GM18508 (cell line): Measurements from ENCODE around the gene SAXO1.
"Not testable (repeated sequence)": the region's sequence is repeated elsewhere in the genome, so short reads cannot be mapped to it uniquely, and the experiment has no call there.

Experiments
- ATAC-seq: cut with Tn5 transposase; IDR thresholded peaks from one replicate; pipeline ENCODE4 v1.9.1; 2021; ENCODE audit warnings: moderate number of reproducible peaks; ENCODE audit not compliant: insufficient read depth, unreplicated experiment

The SAXO1 gene

DNA sequence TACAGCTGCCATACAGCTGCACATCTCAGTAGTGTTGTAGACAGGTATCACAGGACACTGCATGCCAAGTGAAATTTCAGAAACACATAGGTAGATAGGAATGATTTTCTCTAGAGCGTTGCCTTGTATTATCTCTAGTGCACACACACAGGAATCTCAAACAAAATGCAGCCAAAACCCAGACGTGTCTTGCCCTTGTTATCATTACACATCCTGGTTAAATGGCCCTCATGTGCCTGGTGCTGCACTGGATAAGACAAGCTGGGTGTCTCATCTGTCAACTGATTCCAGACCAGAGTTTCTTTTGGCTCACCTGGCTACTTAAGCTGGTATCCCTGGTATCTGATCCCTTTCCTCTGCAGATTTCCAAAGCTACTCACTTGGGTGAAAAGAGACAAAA lies 59.7 kb downstream of the SAXO1 start:
- ATAC-seq, result no peak

DNA sequence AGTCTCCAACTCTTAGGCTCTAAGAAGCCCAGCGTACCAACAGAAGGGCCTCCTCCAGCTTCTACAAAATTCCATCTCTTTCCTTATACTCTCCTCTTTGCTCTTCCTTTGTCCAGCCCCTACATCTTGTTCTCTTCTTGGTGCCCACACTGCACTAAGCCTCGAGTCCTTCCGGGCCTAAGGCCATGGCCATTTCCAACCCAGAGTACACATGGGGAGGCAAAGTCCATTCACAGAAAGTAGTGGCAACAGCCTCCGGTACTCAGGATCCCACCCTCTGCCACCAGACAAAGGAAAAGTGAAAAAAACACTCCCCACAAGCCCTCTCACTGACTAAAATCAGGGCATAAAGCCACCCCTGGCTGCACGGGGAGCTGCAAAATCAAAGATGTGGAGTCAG lies 60.3 kb downstream of the SAXO1 start:
- no peak for ATAC-seq

DNA sequence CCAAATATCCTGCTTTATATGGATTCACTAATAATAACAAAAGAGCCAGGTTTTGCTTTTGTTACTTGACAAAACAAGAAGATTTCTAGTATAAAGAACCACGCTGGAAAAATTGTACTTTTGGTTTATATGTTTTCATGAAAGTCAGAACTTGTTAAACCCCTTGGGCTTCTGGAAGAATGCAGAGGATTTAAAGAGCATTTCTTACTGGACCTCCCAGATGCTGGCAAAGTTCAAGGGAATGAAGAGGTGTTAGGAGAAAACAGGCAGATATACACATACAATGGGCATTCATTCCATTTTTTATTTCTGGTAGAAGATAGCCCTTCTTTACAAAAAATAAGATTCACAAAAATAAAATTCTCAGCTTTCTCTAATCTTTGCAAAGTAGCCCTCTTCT lies 61.1 kb downstream of the SAXO1 start:
- ATAC-seq, result no peak

DNA sequence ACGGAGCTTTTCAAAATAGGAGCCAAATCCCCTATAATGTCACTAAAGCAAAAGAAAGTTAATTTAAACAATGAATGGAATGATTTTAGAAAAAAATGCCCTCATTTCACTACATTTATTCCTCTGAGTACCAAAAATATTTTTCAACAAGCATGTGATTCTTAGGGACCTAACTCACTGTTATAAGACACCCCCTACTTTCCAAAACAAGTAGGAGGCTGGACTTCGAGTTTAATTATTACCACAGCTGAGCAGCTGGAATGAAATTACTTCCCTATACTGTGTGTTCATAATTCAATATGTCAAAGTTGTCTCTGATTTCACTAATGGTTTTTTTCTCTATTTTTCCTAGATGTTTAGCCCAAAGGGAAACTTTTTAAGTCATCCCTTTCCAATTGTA lies 61.6 kb downstream of the SAXO1 start:
- ATAC-seq, result no peak

DNA sequence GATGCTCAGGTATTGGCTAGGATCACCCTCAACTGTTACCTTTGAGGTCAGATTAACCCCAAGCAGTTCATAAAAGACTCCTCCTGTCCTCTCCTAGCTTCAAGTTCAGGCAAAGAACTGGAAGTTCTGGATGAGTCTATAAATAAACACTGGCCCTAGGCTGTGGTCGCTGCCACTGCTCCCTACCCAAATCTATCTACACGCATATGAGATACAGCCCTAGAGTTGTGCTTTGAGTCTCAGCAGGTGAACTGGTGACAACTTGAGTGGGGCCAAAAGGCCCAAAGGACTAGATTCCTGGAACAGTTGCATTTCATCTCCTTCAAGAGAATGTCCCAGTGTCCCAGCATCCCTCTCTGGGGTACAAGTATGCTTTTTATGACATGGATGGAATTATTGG lies 62.6 kb downstream of the SAXO1 start:
- no peak for ATAC-seq

DNA sequence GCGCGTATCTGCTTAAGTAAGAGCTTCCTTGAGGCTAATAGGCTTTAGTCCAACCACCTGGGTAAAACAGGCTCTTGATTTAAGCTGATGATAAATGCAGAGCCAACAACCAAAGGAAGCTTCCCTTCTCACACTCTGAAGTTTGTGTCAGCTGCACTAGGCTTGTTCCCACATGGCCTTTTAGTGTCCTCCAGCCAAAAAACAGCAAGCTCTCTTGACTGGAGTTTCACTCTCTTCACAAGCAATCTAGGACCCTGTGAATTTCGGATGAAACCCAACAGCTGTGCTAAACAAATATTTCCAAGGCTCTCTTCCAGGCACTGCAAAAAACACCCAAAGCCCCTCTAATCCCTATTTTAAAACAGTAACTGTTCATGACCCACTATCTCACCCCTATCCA lies 63.9 kb downstream of the SAXO1 start:
- ATAC-seq, result no peak

DNA sequence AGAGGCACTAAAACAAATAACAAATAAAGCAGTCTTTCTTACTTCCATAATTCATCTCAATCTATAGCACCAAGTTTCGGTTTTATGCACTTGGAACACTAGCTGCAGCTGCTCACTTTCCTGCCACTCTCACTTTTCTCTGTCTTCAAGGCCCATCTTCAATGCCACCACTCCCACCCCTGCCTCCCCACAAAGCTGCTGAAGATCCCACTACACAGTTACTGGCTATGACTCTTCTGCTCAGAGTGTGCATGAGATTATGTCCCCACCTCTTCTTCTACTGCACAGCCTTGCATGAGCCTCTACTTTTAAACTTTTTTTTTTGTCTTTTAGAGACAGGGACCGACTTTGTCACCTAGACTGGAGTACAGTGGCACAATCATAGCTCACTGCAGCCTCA lies 77.4 kb downstream of the SAXO1 start:
- no peak for ATAC-seq

DNA sequence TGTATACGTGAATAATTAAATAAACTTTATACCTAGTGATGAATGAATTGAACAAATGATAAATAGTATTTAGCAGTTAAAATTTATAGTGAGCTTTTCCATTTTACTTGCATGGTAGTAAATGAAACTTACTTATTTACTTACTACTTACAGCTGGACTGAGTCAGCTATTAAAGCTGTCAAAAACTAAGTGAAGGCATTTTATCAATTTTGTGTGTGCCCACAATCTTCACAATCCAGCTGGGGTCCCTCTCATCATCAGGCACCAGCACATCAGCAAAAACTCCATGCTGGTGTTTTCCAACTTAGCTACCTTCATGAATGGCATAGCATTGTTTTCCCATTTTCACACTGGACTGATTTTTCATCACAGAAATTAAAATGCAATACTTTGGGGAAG lies 81.1 kb downstream of the SAXO1 start:
- ATAC-seq, result no peak

DNA sequence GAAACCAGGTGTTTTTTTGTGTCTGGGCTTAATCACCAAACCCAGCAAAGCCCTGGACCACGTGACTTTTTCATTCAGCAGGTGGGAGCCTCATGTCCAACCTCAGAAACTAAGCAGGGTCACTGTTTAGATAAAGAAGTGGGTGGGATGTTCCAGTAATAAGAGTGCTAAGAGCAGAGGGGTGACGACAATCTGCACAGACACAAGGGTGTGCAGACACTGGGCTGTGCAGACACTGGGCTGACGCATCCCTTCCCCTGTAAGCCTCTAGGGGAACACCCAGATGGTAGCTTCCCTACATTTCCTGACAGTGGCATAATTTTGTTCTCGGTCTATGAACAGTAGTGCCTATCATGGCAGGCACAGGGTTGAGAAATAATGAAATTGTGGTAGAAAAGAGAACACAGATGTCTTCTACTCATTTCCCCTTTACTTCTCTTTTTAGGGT lies 85.1 kb downstream of the SAXO1 start:
- ATAC-seq, result no peak

DNA sequence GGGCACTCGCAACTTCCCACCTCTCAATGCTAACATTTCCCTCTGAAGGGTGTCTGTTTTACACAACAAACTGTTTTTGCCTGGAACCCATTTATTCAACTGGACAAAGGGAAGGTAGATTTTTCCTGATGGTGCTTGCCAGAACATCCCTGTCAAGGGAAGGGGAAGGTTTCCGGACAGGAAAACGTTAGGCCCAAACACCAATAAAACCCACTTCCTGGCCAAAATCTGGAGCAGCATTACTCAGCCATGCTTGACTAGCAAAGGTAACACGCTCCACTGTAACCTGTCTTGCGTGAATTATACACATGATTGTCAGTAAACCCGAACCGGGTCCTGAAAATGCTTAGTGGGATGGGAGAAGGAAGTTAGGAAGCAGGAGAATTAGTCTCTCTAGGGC lies 90.2 kb downstream of the SAXO1 start:
- no peak for ATAC-seq

DNA sequence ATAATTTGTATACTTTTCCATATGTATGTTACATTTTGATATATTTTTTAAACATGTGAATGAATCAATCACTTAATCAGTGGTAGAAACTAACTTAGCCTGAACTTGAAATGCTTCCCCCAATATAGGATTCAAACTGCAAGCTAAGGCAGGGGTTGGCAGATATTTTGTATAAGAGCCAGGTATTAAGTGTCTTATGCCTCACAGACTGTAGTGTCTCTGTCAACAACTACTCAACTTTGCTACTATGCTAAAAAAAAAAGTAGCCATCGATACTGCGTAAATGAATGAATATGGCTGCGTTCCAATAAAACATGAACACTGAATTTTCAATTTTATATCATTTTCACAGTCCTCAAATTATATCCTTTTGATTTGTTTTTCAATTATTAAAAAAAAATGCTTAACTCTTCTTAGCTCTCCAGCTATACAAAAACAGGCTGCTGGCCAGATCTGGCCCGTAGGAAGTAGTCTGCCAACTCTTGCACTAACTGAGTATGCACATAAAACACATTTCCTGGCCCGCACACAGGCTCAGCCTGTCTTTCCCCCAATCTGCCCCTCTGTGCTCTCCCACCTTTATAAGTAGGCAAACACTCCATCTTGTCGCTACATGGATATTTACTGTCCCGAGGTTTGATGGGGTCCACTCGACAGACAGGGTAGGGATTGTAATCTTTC lies 91.8 kb downstream of the SAXO1 start:
- ATAC-seq, result no peak

DNA sequence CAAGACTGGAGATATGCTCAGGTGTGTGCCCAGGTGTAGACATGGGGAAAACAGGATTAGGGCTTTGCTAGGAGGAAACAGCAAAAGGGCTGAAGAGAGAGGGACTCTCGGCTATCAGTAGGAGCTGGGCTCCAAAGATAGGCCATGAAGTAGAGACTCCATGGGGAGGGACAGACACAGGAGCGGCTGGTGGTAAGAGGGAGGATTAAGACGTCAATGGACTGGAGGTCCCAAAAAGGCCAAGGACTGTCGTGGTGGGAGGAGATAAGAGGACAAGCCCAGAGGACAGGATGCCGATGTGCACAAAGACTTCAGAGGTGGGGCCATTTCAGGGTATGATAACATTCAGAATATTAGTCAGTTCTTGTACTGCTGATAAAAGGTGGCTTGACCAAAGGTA lies 93.1 kb downstream of the SAXO1 start:
- ATAC-seq, result no peak

DNA sequence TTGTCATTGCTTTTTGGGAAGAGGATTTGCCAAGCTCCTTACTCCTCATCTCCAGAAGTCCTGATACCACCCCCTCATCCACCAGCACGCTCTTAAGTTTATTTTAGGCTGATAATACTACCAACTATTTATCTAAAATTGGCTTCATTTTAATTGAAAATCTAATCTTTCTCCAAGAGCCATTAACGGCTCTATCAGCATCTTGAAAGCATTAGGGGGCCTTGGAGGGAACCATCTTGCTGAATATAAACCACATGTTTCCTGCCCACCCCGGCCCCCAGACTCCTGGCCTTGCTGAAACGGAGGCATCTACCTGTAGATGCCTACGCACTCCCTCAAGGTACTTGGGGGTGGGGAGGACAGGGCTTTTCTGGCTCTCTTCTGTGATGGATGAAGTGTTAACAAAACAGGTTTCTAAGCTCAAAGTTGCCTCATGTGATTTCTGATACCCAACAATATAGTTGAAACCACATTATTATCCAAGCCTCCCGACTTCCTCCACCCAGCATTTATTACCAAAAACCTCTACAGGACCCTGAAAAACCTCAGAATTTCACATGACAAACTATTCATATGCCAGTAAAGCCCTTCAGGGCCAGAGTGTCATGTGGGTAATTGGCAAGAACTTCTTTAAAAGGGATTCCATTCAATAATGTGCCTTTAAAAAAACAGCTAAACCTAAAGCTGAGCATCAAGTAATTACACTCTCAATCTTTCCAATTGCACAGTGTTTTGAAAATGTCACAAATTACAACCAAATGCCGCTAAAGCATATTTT lies 96.7 kb downstream of the SAXO1 start:
- ATAC-seq, result no peak

DNA sequence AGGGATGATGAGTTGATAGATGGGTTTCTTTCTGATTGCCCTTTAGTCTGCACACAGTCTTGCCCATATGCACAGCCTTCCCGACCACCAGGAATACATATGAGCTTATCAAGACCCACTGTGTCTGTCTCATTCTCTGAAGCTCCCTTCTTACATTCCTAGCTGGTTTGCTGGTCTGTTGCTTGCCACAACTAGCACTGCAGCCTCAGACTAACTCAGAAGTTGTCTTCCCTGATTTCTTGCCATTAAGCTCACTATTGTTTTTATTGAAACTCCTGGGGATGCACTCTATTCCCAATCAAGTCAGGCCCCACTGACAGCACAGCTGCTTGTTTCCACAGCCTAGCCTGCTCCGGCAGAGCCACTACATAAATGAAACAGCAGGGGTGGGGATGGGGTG lies 97.5 kb downstream of the SAXO1 start:
- no peak for ATAC-seq

DNA sequence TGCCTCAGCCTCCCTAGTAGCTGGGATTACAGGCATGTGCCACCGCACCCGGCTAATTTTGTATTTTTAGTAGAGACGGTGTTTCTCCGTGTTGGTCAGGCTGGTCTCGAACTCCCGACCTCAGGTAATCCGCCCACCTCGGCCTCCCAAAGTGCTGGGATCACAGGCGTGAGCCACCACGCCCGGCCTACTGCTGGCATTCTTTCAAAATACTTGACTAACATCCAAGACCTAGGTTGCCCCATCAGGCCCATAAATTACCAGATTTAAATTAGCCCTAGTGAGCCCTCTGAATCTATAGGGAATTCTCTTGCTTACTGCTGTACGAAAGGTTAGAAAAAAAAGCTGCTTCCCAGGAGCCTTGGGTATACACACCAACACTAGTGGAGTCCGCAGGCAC lies 102.4 kb downstream of the SAXO1 start:
- not testable (repeated sequence) for ATAC-seq

DNA sequence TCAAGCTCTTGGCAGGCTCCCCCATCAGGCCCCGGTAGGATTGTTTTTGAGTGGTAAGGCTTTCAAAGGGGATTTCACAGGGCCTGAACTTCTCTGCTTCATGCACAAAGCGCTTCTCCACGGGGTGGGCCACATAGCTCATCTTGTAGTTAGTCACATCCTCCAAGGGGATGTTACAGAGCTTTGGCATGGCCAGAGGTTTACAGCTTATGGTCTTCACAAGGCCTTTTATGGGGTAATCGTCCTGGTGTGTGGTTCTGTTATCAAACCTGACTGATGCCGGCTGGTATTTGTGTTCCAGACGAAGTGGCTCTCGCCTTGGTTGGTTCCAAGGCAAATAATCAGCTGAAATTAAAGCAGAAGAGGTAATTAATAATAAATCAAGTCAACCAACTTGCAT lies 104.3 kb downstream of the SAXO1 start:
- ATAC-seq, result no peak

DNA sequence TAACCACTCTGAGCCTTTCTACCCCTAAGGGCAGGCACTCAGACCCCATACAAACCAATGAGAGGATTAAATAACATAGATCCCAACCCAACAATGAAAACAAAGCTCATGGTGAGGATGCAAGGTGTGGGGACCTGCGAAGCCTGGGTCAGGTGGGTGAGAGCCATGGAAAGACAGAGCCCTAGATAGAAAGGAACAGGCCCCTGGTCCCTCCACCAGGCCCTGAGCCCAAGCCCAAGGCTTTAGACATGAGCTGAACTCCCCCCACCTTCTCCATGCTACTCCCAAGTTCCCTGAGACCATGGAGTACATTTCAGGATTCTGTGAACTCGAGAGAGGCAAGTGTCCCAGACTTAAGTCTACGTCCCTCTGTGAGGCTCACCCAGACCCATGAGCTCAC lies 106.5 kb downstream of the SAXO1 start:
- ATAC-seq, result no peak

DNA sequence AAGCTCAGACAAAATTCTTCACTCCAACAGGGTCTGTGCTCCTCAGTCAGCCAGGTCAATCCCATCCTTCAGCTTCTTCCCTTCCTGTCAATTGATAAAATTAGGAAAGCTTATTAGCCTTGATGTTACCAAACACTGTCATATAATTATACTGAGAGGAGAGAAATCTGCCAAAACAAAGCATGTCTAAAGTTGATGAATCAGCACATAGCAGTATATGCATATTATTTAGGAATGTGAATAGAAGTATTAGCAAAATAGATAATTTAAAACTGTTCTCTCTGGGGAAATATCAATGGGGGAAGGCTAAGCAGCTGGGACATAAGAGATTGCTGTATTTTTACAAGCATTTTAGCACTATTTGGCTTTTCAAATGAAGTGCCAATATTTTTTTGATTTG lies 107.1 kb downstream of the SAXO1 start:
- ATAC-seq, result no peak

DNA sequence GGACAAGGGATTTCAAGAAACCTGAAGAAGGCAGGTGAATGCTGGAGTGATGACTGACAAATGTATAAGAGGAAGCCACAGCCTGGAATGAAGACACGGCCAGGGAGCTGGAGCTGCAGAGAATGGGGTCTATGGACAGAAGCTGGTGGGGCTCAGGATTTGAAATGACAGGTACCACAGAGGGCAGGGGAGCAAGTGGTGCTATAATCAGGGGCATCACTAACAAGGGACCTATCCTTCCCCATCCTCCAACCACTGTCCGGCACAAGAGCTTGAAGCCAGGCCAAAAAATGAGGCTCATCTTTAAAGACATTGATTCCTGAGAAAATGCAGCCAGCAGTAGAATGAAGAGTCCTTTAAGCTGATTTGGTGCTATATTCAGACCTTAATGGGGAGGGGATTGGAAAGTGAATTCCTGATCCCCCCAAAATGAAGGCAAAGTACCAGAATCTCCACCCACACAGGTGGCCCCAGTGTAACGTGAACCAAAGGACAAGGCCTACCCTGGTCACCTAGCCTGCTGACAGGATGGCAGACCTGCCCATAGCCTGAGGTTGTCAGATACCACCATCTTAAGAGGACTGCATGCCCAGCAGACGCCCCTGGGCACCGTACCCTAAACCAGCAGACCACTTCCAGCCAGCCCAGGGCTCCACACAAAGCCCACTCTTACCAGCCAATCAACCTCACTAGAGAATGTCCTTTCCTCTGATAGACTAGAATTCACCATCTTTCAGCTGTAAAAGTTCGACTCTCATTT lies 109.2 kb downstream of the SAXO1 start:
- ATAC-seq, result no peak

DNA sequence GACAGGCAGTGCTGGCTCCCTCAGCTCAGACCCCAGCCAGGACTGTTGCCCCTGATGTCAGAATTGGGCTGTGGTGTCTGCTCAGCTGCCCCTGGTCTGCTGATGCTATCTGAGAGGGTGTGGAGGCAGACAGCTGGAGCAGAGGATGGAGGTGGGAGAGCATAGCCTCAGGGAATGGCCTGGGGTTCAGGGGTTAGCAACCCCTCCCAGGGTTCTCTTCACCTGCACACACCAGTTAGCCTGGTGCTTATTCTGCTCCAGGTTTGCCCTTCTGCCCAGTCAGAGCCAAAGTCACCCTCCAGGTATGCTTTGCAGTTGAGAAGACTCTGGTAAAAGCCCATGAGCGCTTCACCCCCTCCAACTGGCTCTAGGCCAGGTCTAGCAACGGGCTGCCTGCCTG lies 109.8 kb downstream of the SAXO1 start:
- no peak for ATAC-seq

DNA sequence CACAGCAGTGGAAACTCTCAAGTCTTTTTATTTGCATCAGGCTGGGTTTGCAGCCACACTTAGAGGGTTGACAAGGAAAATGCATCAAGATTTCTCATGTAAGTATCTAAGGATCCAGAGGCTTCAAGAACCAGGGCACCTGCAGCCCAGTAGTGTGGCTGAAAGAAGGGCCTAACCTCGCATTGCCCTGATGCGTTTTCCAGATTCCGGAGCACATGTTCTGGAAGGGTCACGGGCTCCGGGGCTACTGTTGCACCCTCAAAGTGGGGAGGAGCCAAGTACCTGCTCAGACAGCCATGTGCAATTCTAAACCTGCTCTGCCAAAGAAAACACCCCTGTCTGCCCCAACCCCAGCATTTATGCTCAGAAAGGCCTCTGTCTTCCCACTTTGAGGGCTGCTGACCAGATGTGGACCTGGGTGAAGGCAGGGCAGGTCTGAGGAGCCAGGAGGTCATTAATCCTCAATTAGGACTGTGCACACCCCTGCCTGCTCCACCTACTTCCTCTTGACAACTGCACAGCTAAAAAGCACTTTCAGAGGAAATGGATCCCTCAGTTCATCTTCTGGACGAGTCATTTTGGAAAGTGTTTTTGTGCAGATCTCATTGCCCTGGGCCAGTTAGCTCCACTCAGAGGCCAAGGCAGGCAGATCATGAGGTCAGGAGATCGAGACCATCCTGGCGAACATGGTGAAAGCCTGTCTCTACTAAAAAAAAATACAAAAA lies 110.7 kb downstream of the SAXO1 start:
- no peak for ATAC-seq
